Measurements from ENCODE around the gene RAB11A. TPM values are rescaled to one million over a fixed set of nuclear protein-coding genes. Genes with fewer than 3 reads are reported as not detected.

Gene RAB11A
- total and polyA plus RNA-seq, 9 donors = 47.0 to 249 (median 139) TPM

GRCh38 chr15:65896236-65896635 is 26.9 kb downstream of the RAB11A start:
- Histone ChIP-seq H3K27me3 (no peaks in the 10 kb centered on the region), H3K4me3 (no peak overlapping the region), H3K27ac (no peak overlapping the region), H3K36me3 (no peaks in the 10 kb centered on the region), H3K9me3 (no peaks in the 10 kb centered on the region), H3K4me1 (ENCODE audit: insufficient read depth) (no peaks in the 10 kb centered on the region)
- TF ChIP-seq POLR2A (IDR thresholded peaks at IDR 0.05) (no peak), CTCF (IDR thresholded peaks at IDR 0.05) (no peak), EP300 (IDR thresholded peaks at IDR 0.05) (no peak)
- 63 to 79% (median 64%) methylated on average over 2 of the region's 2 CpGs for WGBS, 3 donors
- intact Hi-C loops (cut with DNase I) = no loop called here
- no peak for DNase-seq

- Histone ChIP-seq H3K4me3 (no peak overlapping the region), H3K9me3 (no peaks in the 10 kb centered on the region), H3K27me3 (no peaks in the 10 kb centered on the region), H3K36me3 (no peaks in the 10 kb centered on the region), H3K27ac (no peak overlapping the region), H3K4me1 (ENCODE audit: insufficient read depth) (peaks cover 2% of the 10 kb centered on the region)
- TF ChIP-seq POLR2A (IDR thresholded peaks at IDR 0.05) = no peak
- no peak for TF ChIP-seq EP300 (IDR thresholded peaks at IDR 0.05)
- no peak for TF ChIP-seq CTCF (IDR thresholded peaks at IDR 0.05)
- no peak for DNase-seq
- WGBS, 3 donors = 94 to 95% (median 95%) methylated on average over 3 of the region's 3 CpGs
- intact Hi-C loops (cut with DNase I) = no loop called here
These were observed 31.2 kb downstream of the RAB11A start for GRCh38 chr15:65900488-65900887.

GRCh38 chr15:65901336-65901735 is 32.0 kb downstream of the RAB11A start:
- Histone ChIP-seq H3K27ac (no peak overlapping the region), H3K27me3 (no peaks in the 10 kb centered on the region), H3K9me3 (no peaks in the 10 kb centered on the region), H3K4me1 (ENCODE audit: insufficient read depth) (peaks cover 2% of the 10 kb centered on the region), H3K4me3 (no peak overlapping the region), H3K36me3 (no peaks in the 10 kb centered on the region)
- WGBS, 3 donors = 59 to 75% (median 65%) methylated on average over 2 of the region's 2 CpGs
- DNase-seq = no peak
- TF ChIP-seq POLR2A (IDR thresholded peaks at IDR 0.05) (no peak), CTCF (IDR thresholded peaks at IDR 0.05) (no peak), EP300 (IDR thresholded peaks at IDR 0.05) (no peak)
- intact Hi-C loops (cut with DNase I) = no loop called here

- 96 to 97% (median 96%) methylated on average over 3 of the region's 3 CpGs for WGBS, 3 donors
- no peaks in the 10 kb centered on the region for H3K36me3 ChIP-seq
- no peak for TF ChIP-seq POLR2A (IDR thresholded peaks at IDR 0.05)
- TF ChIP-seq CTCF (IDR thresholded peaks at IDR 0.05) = no peak
- no peak for TF ChIP-seq EP300 (IDR thresholded peaks at IDR 0.05)
- H3K27me3 ChIP-seq = no peaks in the 10 kb centered on the region
- H3K4me1 ChIP-seq (ENCODE audit: insufficient read depth) = peaks cover 2% of the 10 kb centered on the region
- no peak for DNase-seq
- no peak overlapping the region for H3K27ac ChIP-seq
- no peak overlapping the region for H3K4me3 ChIP-seq
- intact Hi-C loops (cut with DNase I) = no loop called here
- H3K9me3 ChIP-seq = no peaks in the 10 kb centered on the region
These were observed 32.5 kb downstream of the RAB11A start for GRCh38 chr15:65901836-65902235.

GRCh38 chr15:65902373-65902772 is 33.1 kb downstream of the RAB11A start:
- Histone ChIP-seq H3K4me3 (no peak overlapping the region), H3K27me3 (no peaks in the 10 kb centered on the region), H3K36me3 (no peaks in the 10 kb centered on the region), H3K27ac (no peak overlapping the region), H3K9me3 (no peaks in the 10 kb centered on the region), H3K4me1 (ENCODE audit: insufficient read depth) (peaks cover 2% of the 10 kb centered on the region)
- TF ChIP-seq POLR2A (IDR thresholded peaks at IDR 0.05) (no peak), CTCF (IDR thresholded peaks at IDR 0.05) (no peak), EP300 (IDR thresholded peaks at IDR 0.05) (no peak)
- WGBS, 3 donors = 90 to 95% (median 92%) methylated on average over 1 of the region's 1 CpG
- no peak for DNase-seq
- intact Hi-C loops (cut with DNase I) = no loop called here
